ENCODE data around the gene PSMC2. TPM values are rescaled to one million over a fixed set of nuclear protein-coding genes. Genes with fewer than 3 reads are reported as not detected.

PSMC2 gene
- polyA plus RNA-seq, 3 donors: 61.4 to 120 (median 104) TPM

DNA sequence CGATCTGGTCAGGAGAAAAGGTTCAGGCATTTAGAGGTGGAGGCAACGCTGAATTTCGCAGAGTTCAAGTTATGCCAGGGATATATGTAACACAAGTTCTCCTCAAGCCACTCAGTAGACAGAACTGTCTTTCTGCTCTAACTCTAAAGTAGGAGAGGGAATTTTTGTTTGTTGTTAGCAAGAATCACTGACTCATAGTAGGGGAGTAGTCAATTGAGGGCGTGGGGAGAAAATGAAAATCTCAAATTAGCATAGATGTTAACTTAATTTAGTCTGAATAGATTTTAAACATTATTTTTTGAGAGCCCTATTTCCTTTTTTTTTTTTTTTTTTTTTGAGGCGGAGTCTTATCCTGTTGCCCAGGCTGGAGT lies 34.6 kb downstream of the PSMC2 start:
- Histone ChIP-seq H3K4me1 (ENCODE audit: control insufficient read depth in 1 of 2, insufficient read depth in 2 of 2, low read length in 2 of 2) (peaks cover 0 to 8% of the 10 kb centered on the region in 2 donors), H3K36me3 (replicated peaks in 1 of 2; ENCODE audit: control insufficient read depth in 1 of 2, insufficient read depth in 2 of 2, low read length in 2 of 2) (no peaks in the 10 kb centered on the region), H2AFZ (ENCODE audit: insufficient read depth, low read depth, low read length, poor library complexity, severe bottlenecking) (no peak overlapping the region), H3K4me2 (replicated peaks; ENCODE audit: extremely low read depth, low read length, poor library complexity, severe bottlenecking) (no peak overlapping the region), H3K4me3 (replicated peaks in 1 of 3; ENCODE audit: low read depth in 2 of 3, low read length in 3 of 3) (no peak overlapping the region), H3K27me3 (ENCODE audit: control insufficient read depth in 2 of 2, insufficient read depth in 2 of 2, low read length in 2 of 2) (no peaks in the 10 kb centered on the region), H3K27ac (ENCODE audit: low read depth in 1 of 2, low read length in 2 of 2) (no peak overlapping the region), H4K20me1 (ENCODE audit: insufficient read depth, low read length) (no peaks in the 10 kb centered on the region), H3K9me3 (replicated peaks in 1 of 2; ENCODE audit: control insufficient read depth in 1 of 2, insufficient read depth in 1 of 2, low read length in 2 of 2) (no peaks in the 10 kb centered on the region), H3K79me2 (ENCODE audit: insufficient read depth, low read length) (no peaks in the 10 kb centered on the region), H3K9ac (ENCODE audit: insufficient read depth, low read length, poor library complexity, severe bottlenecking) (no peak overlapping the region)
- WGBS (ENCODE audit: insufficient coverage): no CpG with 5 or more reads among the region's 5 CpGs
- no peak overlapping the region for H3K4me3 Mint-ChIP-seq
- peaks cover 0 to 2% (median 2%) of the 10 kb centered on the region in 3 donors for H3K27me3 Mint-ChIP-seq (ENCODE audit: low read depth in 3 of 3)
- DNase-seq: no peak
- TF ChIP-seq, protein P1, sequence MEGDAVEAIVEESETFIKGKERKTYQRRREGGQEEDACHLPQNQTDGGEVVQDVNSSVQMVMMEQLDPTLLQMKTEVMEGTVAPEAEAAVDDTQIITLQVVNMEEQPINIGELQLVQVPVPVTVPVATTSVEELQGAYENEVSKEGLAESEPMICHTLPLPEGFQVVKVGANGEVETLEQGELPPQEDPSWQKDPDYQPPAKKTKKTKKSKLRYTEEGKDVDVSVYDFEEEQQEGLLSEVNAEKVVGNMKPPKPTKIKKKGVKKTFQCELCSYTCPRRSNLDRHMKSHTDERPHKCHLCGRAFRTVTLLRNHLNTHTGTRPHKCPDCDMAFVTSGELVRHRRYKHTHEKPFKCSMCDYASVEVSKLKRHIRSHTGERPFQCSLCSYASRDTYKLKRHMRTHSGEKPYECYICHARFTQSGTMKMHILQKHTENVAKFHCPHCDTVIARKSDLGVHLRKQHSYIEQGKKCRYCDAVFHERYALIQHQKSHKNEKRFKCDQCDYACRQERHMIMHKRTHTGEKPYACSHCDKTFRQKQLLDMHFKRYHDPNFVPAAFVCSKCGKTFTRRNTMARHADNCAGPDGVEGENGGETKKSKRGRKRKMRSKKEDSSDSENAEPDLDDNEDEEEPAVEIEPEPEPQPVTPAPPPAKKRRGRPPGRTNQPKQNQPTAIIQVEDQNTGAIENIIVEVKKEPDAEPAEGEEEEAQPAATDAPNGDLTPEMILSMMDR (IDR thresholded peaks at IDR 0.05): no peak
- H3K4me1 Mint-ChIP-seq: peaks cover 13% of the 10 kb centered on the region
- intact Hi-C loops (cut with micrococcal nuclease): no loop called here
- H3K27ac Mint-ChIP-seq: no peak overlapping the region
- H3K36me3 Mint-ChIP-seq: no peaks in the 10 kb centered on the region
- H3K9me3 Mint-ChIP-seq: no peaks in the 10 kb centered on the region

DNA sequence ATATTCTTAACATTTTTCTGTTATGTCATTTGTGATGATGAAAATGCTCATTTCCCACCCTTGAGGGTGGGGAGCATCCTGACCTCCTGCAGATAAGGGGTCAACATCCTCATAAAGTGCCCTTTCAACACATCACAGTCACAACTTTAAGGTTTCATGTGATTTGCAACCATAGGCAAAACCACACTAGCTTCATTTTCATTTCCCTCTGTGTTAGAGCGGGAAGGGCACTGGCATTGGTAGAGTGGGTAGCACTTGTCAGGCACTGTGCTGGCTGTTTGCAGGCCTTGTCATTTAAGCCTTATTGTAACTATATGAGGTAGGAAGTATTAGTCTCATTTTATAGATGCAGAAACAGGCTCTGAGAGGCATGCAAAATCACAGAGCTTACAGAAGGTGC lies 39.8 kb downstream of the PSMC2 start:
- H3K4me1 ChIP-seq (ENCODE audit: control insufficient read depth in 1 of 2, insufficient read depth in 2 of 2, low read length in 2 of 2): peaks cover 0 to 4% of the 10 kb centered on the region in 2 donors
- TF ChIP-seq, protein P1 (IDR thresholded peaks at IDR 0.05): no peak
- H3K36me3 ChIP-seq (replicated peaks in 1 of 2; ENCODE audit: control insufficient read depth in 1 of 2, insufficient read depth in 2 of 2, low read length in 2 of 2): no peaks in the 10 kb centered on the region
- H3K9me3 ChIP-seq (replicated peaks in 1 of 2; ENCODE audit: control insufficient read depth in 1 of 2, insufficient read depth in 1 of 2, low read length in 2 of 2): no peaks in the 10 kb centered on the region
- H4K20me1 ChIP-seq (ENCODE audit: insufficient read depth, low read length): no peaks in the 10 kb centered on the region
- H3K79me2 ChIP-seq (ENCODE audit: insufficient read depth, low read length): no peaks in the 10 kb centered on the region
- no peak overlapping the region for H3K27ac ChIP-seq (ENCODE audit: low read depth in 1 of 2, low read length in 2 of 2)
- WGBS (ENCODE audit: insufficient coverage): 0% methylated on average over 1 of the region's 1 CpG
- DNase-seq: no peak
- H3K27me3 ChIP-seq (ENCODE audit: control insufficient read depth in 2 of 2, insufficient read depth in 2 of 2, low read length in 2 of 2): no peaks in the 10 kb centered on the region
- Mint-ChIP-seq H3K27me3 (ENCODE audit: low read depth in 3 of 3) (peaks cover 0 to 2% (median 0%) of the 10 kb centered on the region in 3 donors), H3K9me3 (no peaks in the 10 kb centered on the region), H3K36me3 (no peaks in the 10 kb centered on the region), H3K4me3 (no peak overlapping the region), H3K27ac (no peak overlapping the region), H3K4me1 (peaks cover 6% of the 10 kb centered on the region)
- H3K9ac ChIP-seq (ENCODE audit: insufficient read depth, low read length, poor library complexity, severe bottlenecking): no peak overlapping the region
- no peak overlapping the region for H3K4me2 ChIP-seq (replicated peaks; ENCODE audit: extremely low read depth, low read length, poor library complexity, severe bottlenecking)
- intact Hi-C loops (cut with micrococcal nuclease): no loop called here
- no peak overlapping the region for H3K4me3 ChIP-seq (replicated peaks in 1 of 3; ENCODE audit: low read depth in 2 of 3, low read length in 3 of 3)
- no peak overlapping the region for H2AFZ ChIP-seq (ENCODE audit: insufficient read depth, low read depth, low read length, poor library complexity, severe bottlenecking)

Measured in CD14-positive monocyte (primary cell).